HUES48 (cell line): ENCODE results near the gene NELL1.
"Not testable (repeated sequence)": the region's sequence is repeated elsewhere in the genome, so short reads cannot be mapped to it uniquely, and the experiment has no call there.

ENCODE experiments used
- H3K27ac ChIP-seq: one replicate; pipeline ENCODE4 v1.7.0; 2013; ENCODE audit warnings: low read depth, low read length, inconsistent platforms
- H3K27me3 ChIP-seq: 2 replicates; pipeline ENCODE4 v1.6.1; 2013; ENCODE audit warnings: mild to moderate bottlenecking, low read length; ENCODE audit not compliant: control insufficient read depth, insufficient read depth
- H3K36me3 ChIP-seq: 2 replicates; pipeline ENCODE4 v1.6.1; 2013; ENCODE audit warnings: low read length; ENCODE audit not compliant: control insufficient read depth, insufficient read depth
- H3K4me1 ChIP-seq: 2 replicates; pipeline ENCODE4 v1.6.1; 2013; ENCODE audit warnings: mild to moderate bottlenecking, low read length; ENCODE audit not compliant: control insufficient read depth, insufficient read depth
- H3K4me3 ChIP-seq: 2 replicates; pipeline ENCODE4 v1.5.1; 2013; ENCODE audit warnings: mild to moderate bottlenecking, low read depth, low read length
- H3K9ac ChIP-seq: 2 replicates; pipeline ENCODE4 v1.6.1; 2013; ENCODE audit warnings: mild to moderate bottlenecking, low read depth, low read length, moderate library complexity
- H3K9me3 ChIP-seq: 2 replicates; pipeline ENCODE4 v1.6.1; 2013; ENCODE audit warnings: low read length; ENCODE audit not compliant: control insufficient read depth, insufficient read depth

The NELL1 gene

GRCh38 chr11:21254790-21255189 lies 585.4 kb downstream of the NELL1 start:
- Histone ChIP-seq H3K9me3 (no peaks in the 10 kb centered on the region), H3K9ac (no peak overlapping the region), H3K4me3 (no peak overlapping the region), H3K4me1 (peaks cover 18% of the 10 kb centered on the region), H3K27ac (no peak overlapping the region), H3K36me3 (no peaks in the 10 kb centered on the region), H3K27me3 (no peaks in the 10 kb centered on the region)

- H3K27ac ChIP-seq = no peak overlapping the region
- no peaks in the 10 kb centered on the region for H3K36me3 ChIP-seq
- H3K4me1 ChIP-seq = peaks cover 7% of the 10 kb centered on the region; the same call in 1 of the 2 replicates
- H3K9me3 ChIP-seq = no peaks in the 10 kb centered on the region
- no peak overlapping the region for H3K9ac ChIP-seq
- no peaks in the 10 kb centered on the region for H3K27me3 ChIP-seq
- H3K4me3 ChIP-seq = no peak overlapping the region
Measured at GRCh38 chr11:21257461-21257860, 588.1 kb downstream of the NELL1 start.

GRCh38 chr11:21258414-21258813 lies 589.0 kb downstream of the NELL1 start:
- no peak overlapping the region for H3K27ac ChIP-seq
- no peaks in the 10 kb centered on the region for H3K9me3 ChIP-seq
- no peak overlapping the region for H3K9ac ChIP-seq
- no peaks in the 10 kb centered on the region for H3K36me3 ChIP-seq
- H3K4me1 ChIP-seq = peaks cover 7% of the 10 kb centered on the region; the same call in 1 of the 2 replicates
- H3K4me3 ChIP-seq = no peak overlapping the region
- no peaks in the 10 kb centered on the region for H3K27me3 ChIP-seq

- peaks cover 2% of the 10 kb centered on the region; the same call in 1 of the 2 replicates for H3K4me1 ChIP-seq
- no peaks in the 10 kb centered on the region for H3K9me3 ChIP-seq
- no peak overlapping the region for H3K4me3 ChIP-seq
- no peaks in the 10 kb centered on the region for H3K27me3 ChIP-seq
- no peaks in the 10 kb centered on the region for H3K36me3 ChIP-seq
- H3K9ac ChIP-seq = no peak overlapping the region
- no peak overlapping the region for H3K27ac ChIP-seq
Measured at GRCh38 chr11:21260101-21260500, 590.7 kb downstream of the NELL1 start.

GRCh38 chr11:21262992-21263391 lies 593.6 kb downstream of the NELL1 start:
- no peak overlapping the region for H3K4me3 ChIP-seq
- H3K27me3 ChIP-seq = no peaks in the 10 kb centered on the region
- H3K4me1 ChIP-seq = no peaks in the 10 kb centered on the region
- H3K9ac ChIP-seq = no peak overlapping the region
- no peaks in the 10 kb centered on the region for H3K36me3 ChIP-seq
- H3K27ac ChIP-seq = no peak overlapping the region
- H3K9me3 ChIP-seq = no peaks in the 10 kb centered on the region

- H3K4me1 ChIP-seq = no peaks in the 10 kb centered on the region
- H3K27me3 ChIP-seq = no peaks in the 10 kb centered on the region
- H3K27ac ChIP-seq = no peak overlapping the region
- H3K36me3 ChIP-seq = no peaks in the 10 kb centered on the region
- no peak overlapping the region for H3K9ac ChIP-seq
- no peaks in the 10 kb centered on the region for H3K9me3 ChIP-seq
- H3K4me3 ChIP-seq = no peak overlapping the region
Measured at GRCh38 chr11:21264125-21264524, 594.7 kb downstream of the NELL1 start.

GRCh38 chr11:21268036-21268435 lies 598.6 kb downstream of the NELL1 start:
- no peaks in the 10 kb centered on the region for H3K36me3 ChIP-seq
- no peak overlapping the region for H3K9ac ChIP-seq
- no peak overlapping the region for H3K4me3 ChIP-seq
- no peaks in the 10 kb centered on the region for H3K4me1 ChIP-seq
- H3K27me3 ChIP-seq = no peaks in the 10 kb centered on the region
- peaks cover 8% of the 10 kb centered on the region; the same call in 1 of the 2 replicates for H3K9me3 ChIP-seq
- no peak overlapping the region for H3K27ac ChIP-seq

GRCh38 chr11:21272139-21272538 lies 602.8 kb downstream of the NELL1 start:
- H3K27ac ChIP-seq, H3K4me1 ChIP-seq, H3K9ac ChIP-seq, H3K27me3 ChIP-seq, H3K9me3 ChIP-seq, H3K36me3 ChIP-seq, H3K4me3 ChIP-seq: not testable (repeated sequence)

- H3K36me3 ChIP-seq = no peaks in the 10 kb centered on the region
- H3K4me1 ChIP-seq = no peaks in the 10 kb centered on the region
- no peak overlapping the region for H3K9ac ChIP-seq
- no peak overlapping the region for H3K4me3 ChIP-seq
- no peaks in the 10 kb centered on the region for H3K9me3 ChIP-seq
- no peak overlapping the region for H3K27ac ChIP-seq
- H3K27me3 ChIP-seq = no peaks in the 10 kb centered on the region
Measured at GRCh38 chr11:21278840-21279239, 609.5 kb downstream of the NELL1 start.

GRCh38 chr11:21285104-21285503 lies 615.7 kb downstream of the NELL1 start:
- H3K4me1 ChIP-seq = no peaks in the 10 kb centered on the region
- H3K27me3 ChIP-seq = no peaks in the 10 kb centered on the region
- H3K27ac ChIP-seq = no peak overlapping the region
- H3K9ac ChIP-seq = no peak overlapping the region
- H3K9me3 ChIP-seq = no peaks in the 10 kb centered on the region
- H3K36me3 ChIP-seq = no peaks in the 10 kb centered on the region
- H3K4me3 ChIP-seq = no peak overlapping the region

GRCh38 chr11:21289686-21290085 lies 620.3 kb downstream of the NELL1 start:
- Histone ChIP-seq H3K9me3 (no peaks in the 10 kb centered on the region), H3K36me3 (no peaks in the 10 kb centered on the region), H3K4me3 (no peak overlapping the region), H3K4me1 (no peaks in the 10 kb centered on the region), H3K27me3 (no peaks in the 10 kb centered on the region), H3K9ac (no peak overlapping the region), H3K27ac (no peak overlapping the region)

GRCh38 chr11:21295508-21295907 lies 626.1 kb downstream of the NELL1 start:
- H3K9ac ChIP-seq = no peak overlapping the region
- no peaks in the 10 kb centered on the region for H3K36me3 ChIP-seq
- peaks cover 11% of the 10 kb centered on the region for H3K4me1 ChIP-seq
- no peaks in the 10 kb centered on the region for H3K9me3 ChIP-seq
- no peaks in the 10 kb centered on the region for H3K27me3 ChIP-seq
- peak overlapping the region; percentile 6 for H3K27ac ChIP-seq
- no peak overlapping the region for H3K4me3 ChIP-seq
